CD4-positive, alpha-beta T cell (primary cell): Measurements from ENCODE around the gene TMEM8B. TPM values are rescaled to one million over a fixed set of nuclear protein-coding genes. Genes with fewer than 3 reads are reported as not detected.

Experiments
- ATAC-seq: fragments of 200-7000 bp; cut with Tn5 transposase; one replicate; pipeline ENCODE4 v1.10.0; 2022; ENCODE audit warnings: mild to moderate bottlenecking; ENCODE audit not compliant: poor library complexity
- CTCF ChIA-PET: fragments of 350-600 bp; sonication (Branson Sonifier 250); formaldehyde crosslinking; loops from one replicate; lab custom pipeline; 2021; ENCODE audit warnings: antibody characterized with exemption, inconsistent platforms; lab: Charles Lee
- POLR2A ChIA-PET: fragments of 350-600 bp; sonication (Branson Sonifier 250); formaldehyde crosslinking; loops from one replicate; lab custom pipeline; 2021; ENCODE audit warnings: antibody characterized with exemption, inconsistent platforms; lab: Charles Lee
- DNase-seq, 14 experiments: peaks; one replicate each; pipeline ENCODE4 v3.0.0-alpha.2; 2013 to 2020; ENCODE audit warnings: mixed read lengths in 2 of 14
- H3K27ac ChIP-seq, 2 donors: one replicate each; pipeline versions ENCODE4 v1.5.1 to v1.7.0; 2013; ENCODE audit warnings: low read length in 2 of 2, low read depth in 1 of 2, mild to moderate bottlenecking in 1 of 2
- H3K27me3 ChIP-seq, 2 experiments: 1 replicate in 1 of 2; 2 replicates in 1 of 2; pipeline versions ENCODE4 v1.6.1 to v1.7.0; 2013; ENCODE audit warnings: low read length in 2 of 2, control low read depth in 1 of 2, mild to moderate bottlenecking in 1 of 2, moderate library complexity in 1 of 2; ENCODE audit not compliant: insufficient read depth in 2 of 2, control insufficient read depth in 1 of 2
- H3K36me3 ChIP-seq: one replicate; pipeline ENCODE4 v1.6.1; 2013; ENCODE audit warnings: low read length, control low read depth; ENCODE audit not compliant: insufficient read depth
- H3K4me1 ChIP-seq: one replicate; pipeline ENCODE4 v1.6.1; 2013; ENCODE audit warnings: low read length, control low read depth; ENCODE audit not compliant: insufficient read depth
- H3K4me3 ChIP-seq: one replicate; pipeline ENCODE4 v1.5.1; 2013; ENCODE audit warnings: mild to moderate bottlenecking, low read length, moderate library complexity
- H3K9me3 ChIP-seq, 2 experiments: 1 replicate in 1 of 2; 2 replicates in 1 of 2; pipeline versions ENCODE4 v1.6.1 to v1.7.0; 2013; ENCODE audit warnings: low read length in 2 of 2, mild to moderate bottlenecking in 2 of 2, control low read depth in 1 of 2, moderate library complexity in 1 of 2; ENCODE audit not compliant: control insufficient read depth in 1 of 2, insufficient read depth in 1 of 2
- H3K27ac Mint-ChIP-seq: one replicate; pipeline ENCODE4 v1.8.0; 2020; ENCODE audit warnings: mixed read lengths
- H3K27me3 Mint-ChIP-seq: one replicate; pipeline ENCODE4 v1.8.0; 2021; ENCODE audit warnings: mixed read lengths
- H3K36me3 Mint-ChIP-seq: one replicate; pipeline ENCODE4 v1.8.0; 2021; ENCODE audit warnings: low read depth, mixed read lengths
- H3K4me1 Mint-ChIP-seq: one replicate; pipeline ENCODE4 v1.8.0; 2021; ENCODE audit warnings: low read depth, mixed read lengths
- H3K4me3 Mint-ChIP-seq: one replicate; pipeline ENCODE4 v1.8.0; 2020; ENCODE audit warnings: mild to moderate bottlenecking, mixed read lengths
- H3K9me3 Mint-ChIP-seq: one replicate; pipeline ENCODE4 v1.8.0; 2020; ENCODE audit warnings: mixed read lengths
- CTCF ChIP-seq: fragments of 200-600 bp; IDR thresholded peaks from one replicate; pipeline ENCODE4 v1.8.0; 2022; ENCODE audit warnings: antibody characterized with exemption, mild to moderate bottlenecking
- intact Hi-C, 2 experiments: fragments of 100-400 bp; cut with DNase I in 1 of 2; cut with micrococcal nuclease in 1 of 2; formaldehyde crosslinking; loops; one replicate each; pipeline versions ENCODE4 v1.15.1 to v1.9.0; 2023 to 2025; cut with DNase I, micrococcal nuclease
- total RNA-seq, 174 experiments: library from RNA in 2 of 174; stranded (reverse) in 2 of 174; gene quantifications; one replicate each; pipeline ENCODE4 v1.2.3 and lab custom pipeline; 2021 to 2026

The TMEM8B gene
- total RNA-seq, 2 experiments from 2014 or later: 8.9 to 9.6 TPM

GRCh38 chr9:35852267-35852815 is 23.3 kb downstream of the TMEM8B start:
- Mint-ChIP-seq H3K4me3 (no peak overlapping the region), H3K27me3 (no peaks in the 10 kb centered on the region), H3K27ac (no peak overlapping the region), H3K9me3 (no peaks in the 10 kb centered on the region), H3K36me3 (peaks cover 10% of the 10 kb centered on the region), H3K4me1 (no peaks in the 10 kb centered on the region)
- no peak overlapping the region for H3K27ac ChIP-seq
- no peaks in the 10 kb centered on the region for H3K4me1 ChIP-seq
- POLR2A ChIA-PET: no interaction called here
- H3K27me3 ChIP-seq: no peaks in the 10 kb centered on the region
- CTCF ChIA-PET: interaction anchor here (0.5 kb wide), 1 partner anchor 84 kb away, joined by 3 read pairs; no protein-coding TSS in a partner anchor
- peaks cover 2% of the 10 kb centered on the region for H3K36me3 ChIP-seq
- intact Hi-C loops: no loop called here
- no peak for TF ChIP-seq CTCF
- H3K9me3 ChIP-seq: no peaks in the 10 kb centered on the region
- ATAC-seq: no peak
- no peak for DNase-seq
- no peak overlapping the region for H3K4me3 ChIP-seq

GRCh38 chr9:35852876-35853865 is 24.1 kb downstream of the TMEM8B start:
- Histone ChIP-seq H3K27ac (no peak overlapping the region), H3K36me3 (no peaks in the 10 kb centered on the region), H3K27me3 (no peaks in the 10 kb centered on the region), H3K9me3 (no peaks in the 10 kb centered on the region), H3K4me1 (no peaks in the 10 kb centered on the region), H3K4me3 (no peak overlapping the region)
- CTCF ChIA-PET: interaction anchor here (0.5 kb wide), 1 partner anchor 85 kb away, joined by 3 read pairs; no protein-coding TSS in a partner anchor
- no peaks in the 10 kb centered on the region for H3K4me1 Mint-ChIP-seq
- intact Hi-C loops: no loop called here
- no peak overlapping the region for H3K27ac Mint-ChIP-seq
- H3K27me3 Mint-ChIP-seq: no peaks in the 10 kb centered on the region
- DNase-seq: no peak
- H3K4me3 Mint-ChIP-seq: no peak overlapping the region
- POLR2A ChIA-PET: no interaction called here
- no peaks in the 10 kb centered on the region for H3K9me3 Mint-ChIP-seq
- no peak for ATAC-seq
- H3K36me3 Mint-ChIP-seq: peaks cover 2% of the 10 kb centered on the region
- TF ChIP-seq CTCF: no peak

GRCh38 chr9:35854091-35854762 is 25.2 kb downstream of the TMEM8B start:
- Histone ChIP-seq H3K9me3 (no peaks in the 10 kb centered on the region), H3K27me3 (no peaks in the 10 kb centered on the region), H3K4me3 (no peak overlapping the region), H3K36me3 (no peaks in the 10 kb centered on the region), H3K27ac (no peak overlapping the region), H3K4me1 (no peaks in the 10 kb centered on the region)
- Mint-ChIP-seq H3K36me3 (no peaks in the 10 kb centered on the region), H3K27me3 (no peaks in the 10 kb centered on the region), H3K27ac (no peak overlapping the region), H3K4me3 (no peak overlapping the region), H3K9me3 (no peaks in the 10 kb centered on the region), H3K4me1 (no peaks in the 10 kb centered on the region)
- DNase-seq (no peak), ATAC-seq (no peak)
- intact Hi-C loops: no loop called here
- TF ChIP-seq CTCF: no peak
- CTCF ChIA-PET: no interaction called here
- POLR2A ChIA-PET: no interaction called here
